GM20431 (cell line): ENCODE results near the gene TESK2.

Source experiments
- in situ Hi-C: fragments of 300-500 bp; cut with MseI, MboI; formaldehyde crosslinking; loops from one replicate; pipeline ENCODE4 v1.15.0; 2020; ENCODE audit warnings: low sequenced_read_pairs; ENCODE audit not compliant: unreplicated experiment

The TESK2 gene

DNA sequence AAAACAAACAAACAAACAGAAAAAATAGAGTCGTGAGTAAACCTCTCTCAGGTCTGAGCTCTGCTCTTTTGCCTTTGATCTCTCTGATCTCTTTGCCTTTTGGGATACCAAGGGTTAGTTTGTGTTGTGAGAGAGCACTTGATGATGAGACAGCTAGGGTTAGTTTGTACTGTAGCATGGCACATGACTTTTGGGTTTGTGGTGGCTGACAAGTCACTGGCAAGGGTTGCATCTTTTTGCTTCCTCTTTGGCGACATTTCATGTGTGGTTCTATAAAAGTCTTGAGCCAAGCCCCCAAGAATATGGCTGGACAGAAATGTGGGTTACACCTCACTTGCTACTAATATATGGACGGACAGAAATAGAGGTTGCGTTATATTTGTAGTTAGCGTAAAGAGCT is 60.5 kb downstream of the TESK2 start:
- in situ Hi-C loops = no loop called here

DNA sequence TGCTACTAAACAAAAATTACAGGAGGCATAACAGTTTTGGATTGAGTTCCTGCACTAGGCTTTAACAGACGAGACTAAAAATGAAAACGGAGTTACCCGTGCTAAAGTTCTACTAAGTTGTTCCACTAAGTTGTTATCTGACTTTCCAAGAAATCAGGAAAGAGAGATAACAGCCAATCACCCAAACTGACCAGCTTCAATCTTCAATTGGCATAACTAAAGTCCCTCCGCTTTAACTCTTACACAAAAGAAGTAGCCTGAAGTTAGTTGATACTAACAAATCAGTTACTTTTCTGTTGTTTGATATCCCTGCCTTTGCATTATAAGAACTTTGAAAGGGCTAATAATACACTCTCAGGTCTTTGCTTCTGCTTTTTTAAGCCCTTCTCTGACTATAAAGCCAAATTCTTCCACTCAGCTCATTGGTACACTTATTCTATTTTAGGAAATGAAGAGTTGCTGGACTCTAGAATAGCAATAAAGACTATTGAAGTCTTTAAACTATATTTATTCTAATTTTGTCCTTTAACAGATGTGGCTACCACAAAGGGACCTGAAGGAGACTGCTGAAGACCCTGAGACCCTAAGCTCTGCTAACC is 61.3 kb downstream of the TESK2 start:
- in situ Hi-C loops = no loop called here

DNA sequence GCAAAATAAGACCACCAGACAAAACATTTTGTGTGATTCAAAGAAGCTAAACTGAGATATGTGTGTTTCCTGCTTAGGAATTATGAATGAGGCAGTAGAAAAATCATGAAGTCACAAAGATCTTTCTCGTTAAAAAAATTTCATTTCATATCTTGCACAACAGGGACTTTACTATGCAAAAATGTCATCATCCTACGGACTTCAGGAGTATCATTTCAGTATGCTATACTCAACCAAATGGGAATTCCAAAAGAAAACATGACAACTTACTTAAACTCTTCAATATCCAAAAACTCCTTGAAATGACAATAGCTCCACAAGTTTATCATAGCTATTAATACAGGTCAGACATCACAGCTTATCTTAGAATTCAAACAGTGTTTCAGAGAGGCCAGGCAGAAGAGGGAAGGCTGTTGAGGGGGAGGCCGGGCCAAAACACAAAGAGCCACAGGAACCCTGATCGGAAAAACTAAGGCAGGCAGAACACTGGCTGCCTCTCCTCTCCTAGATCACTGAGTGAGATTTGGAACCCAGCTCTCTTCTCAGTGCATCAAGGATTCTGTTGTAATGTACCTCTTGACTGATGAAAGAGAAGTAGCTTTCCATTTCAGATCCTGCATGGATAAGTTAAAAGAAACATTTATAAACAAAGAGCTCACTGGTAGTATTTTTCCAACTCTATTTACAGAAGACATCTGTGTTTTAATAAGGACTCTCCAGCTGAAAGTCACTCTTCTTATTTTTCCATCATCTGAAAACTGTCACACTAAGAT is 66.9 kb downstream of the TESK2 start:
- in situ Hi-C loops = no loop called here

DNA sequence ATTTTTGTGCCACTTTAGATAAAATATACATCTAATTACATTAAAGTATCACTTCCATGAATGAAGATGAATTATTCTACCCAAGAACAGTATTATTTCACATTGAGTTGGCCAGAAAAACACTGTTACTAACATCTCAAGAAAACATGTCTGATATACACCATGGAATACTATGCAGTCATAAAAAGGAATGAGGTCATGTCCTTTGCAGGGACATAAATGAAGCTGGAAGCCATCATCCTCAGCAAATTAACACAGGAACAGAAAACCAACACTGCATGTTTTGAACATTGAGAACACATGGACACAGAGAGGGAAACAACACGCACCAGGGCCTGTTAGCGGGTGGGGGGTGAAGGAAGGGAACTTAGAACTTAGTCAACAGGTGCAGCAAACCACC is 69.0 kb downstream of the TESK2 start:
- in situ Hi-C loops = no loop called here

DNA sequence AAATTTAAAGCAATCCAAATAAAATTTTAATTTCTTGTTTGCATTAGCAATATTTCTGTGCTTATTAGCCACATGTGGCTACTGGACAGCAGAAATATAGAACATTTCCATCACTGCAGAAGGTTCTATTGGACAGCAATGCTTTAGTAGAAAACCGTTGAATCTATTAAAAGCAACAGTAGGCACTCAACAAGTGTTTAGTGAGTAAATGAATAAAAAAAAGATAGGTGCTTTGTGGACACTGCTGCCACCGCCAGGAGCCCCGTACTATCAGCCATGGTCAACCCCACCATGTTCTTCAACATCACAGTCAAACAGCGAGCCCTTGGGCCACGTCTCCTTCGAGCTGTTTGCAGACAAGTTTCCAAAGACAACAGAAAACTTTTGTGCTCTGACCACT is 76.2 kb downstream of the TESK2 start:
- in situ Hi-C loops = no loop called here

DNA sequence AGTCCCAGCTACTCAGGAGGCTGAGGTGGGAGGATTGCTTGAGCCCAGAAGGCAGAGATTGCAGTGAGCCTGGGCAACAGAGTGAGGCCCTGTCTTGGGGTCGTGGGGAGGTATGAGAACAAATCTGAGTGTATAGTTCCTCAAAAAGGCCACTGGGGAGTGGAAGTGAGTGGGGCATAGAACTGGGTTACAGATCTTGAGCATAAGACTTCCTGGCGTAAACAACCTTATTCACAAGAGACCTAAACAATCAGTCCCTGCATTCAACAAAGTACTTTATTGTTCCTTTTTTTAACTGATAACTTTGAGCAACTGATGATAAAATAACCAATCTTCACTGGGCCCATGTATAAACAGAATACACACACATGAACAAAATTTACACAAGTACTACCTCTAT is 78.1 kb downstream of the TESK2 start:
- in situ Hi-C loops = no loop called here

DNA sequence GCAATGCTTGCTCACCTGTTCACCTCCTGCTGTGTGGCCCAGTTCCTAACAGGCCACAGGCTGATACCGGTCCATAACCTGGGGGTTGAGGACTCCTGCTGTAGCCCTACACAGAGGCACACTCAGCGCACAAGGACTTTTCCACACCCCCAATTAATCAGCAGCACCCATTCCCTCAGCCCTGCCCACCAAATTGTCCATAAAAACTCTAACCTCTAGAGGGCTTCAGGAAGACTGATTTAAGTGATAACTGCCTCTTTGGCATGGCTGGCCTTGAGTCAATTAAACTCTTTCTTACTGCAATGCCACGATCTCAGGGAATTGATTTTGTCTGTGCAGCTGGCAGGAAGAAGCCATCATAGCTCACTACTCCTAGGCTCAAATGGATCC is 79.5 kb downstream of the TESK2 start:
- in situ Hi-C loops = no loop called here

DNA sequence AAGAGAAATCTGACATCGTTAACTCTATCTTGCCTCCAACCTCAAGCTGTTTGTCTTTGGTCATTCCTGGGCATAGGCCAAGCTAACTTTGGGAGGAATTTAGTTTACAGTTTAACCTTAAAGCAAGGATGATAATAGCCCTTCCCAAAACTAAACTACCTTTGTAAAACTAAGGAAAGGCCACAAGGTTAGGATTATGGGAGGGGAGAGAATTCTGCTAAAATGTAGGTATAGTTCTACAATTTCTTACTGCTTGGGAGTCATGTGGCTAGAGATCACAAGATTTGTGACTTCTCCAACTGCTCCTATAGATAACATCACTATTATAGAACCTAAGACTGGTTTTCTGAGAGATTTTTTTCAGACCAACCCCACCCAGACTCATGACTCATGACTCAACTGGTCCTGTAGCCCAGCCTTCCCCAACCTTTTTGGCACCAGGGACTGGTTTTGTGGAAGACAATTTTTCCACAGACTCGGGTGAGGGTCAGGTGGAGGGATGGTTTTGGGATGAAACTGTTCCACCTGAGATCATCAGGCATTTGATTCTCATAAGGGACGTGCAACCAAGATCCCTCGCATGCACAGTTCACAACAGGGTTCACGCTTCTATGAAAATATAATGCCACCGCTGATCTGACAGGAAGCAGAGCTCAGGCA is 80.0 kb downstream of the TESK2 start:
- in situ Hi-C loops = no loop called here

DNA sequence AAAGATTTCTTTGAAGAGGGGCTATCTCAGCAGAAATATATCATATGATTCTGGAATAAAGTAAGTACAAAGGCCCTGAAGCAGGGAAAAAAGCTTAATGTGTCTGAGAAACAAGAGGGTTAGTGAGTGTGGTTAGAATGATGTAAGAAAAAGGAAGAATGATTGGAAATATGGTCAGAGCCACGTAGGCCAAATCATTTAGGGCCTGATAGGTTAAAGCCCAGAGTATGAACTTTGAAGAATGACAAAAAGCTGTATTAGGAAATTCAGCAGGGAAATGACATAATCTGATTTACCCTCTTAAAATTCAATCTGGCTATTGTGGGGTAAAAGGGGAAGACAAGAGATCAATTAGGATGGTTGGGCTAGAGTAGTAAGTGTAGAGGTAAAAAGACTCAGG is 81.7 kb downstream of the TESK2 start:
- in situ Hi-C loops = no loop called here

DNA sequence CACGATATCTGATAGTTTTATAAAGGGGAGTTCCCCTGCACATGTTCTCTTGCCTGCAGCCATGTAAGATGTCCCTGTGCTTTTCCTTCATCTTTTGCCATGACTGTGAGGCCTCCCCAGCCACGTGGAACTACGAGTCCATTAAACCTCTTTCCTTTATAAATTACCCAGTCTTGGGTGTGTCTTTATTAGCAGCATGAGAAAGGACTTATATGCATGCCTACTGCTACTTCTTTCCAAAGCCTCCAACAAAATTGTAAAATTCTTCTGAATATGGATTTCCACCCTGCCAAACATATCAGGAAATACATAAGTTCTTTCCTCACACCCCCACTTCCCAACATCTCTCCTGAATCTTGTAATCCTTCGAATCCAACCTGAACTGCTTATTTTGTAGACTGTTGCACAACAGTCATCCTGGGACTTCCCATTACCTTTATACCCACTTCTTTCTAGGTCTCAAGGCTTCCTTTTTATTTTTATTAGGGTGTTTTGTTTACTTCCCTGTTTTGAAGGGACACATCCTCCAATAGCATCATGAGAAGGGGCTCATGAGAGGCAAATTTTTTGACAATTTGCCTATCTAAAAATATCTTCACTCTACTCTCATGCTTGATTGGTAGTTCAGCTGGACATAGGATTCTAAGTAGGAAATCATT is 83.2 kb downstream of the TESK2 start:
- in situ Hi-C loops = no loop called here

DNA sequence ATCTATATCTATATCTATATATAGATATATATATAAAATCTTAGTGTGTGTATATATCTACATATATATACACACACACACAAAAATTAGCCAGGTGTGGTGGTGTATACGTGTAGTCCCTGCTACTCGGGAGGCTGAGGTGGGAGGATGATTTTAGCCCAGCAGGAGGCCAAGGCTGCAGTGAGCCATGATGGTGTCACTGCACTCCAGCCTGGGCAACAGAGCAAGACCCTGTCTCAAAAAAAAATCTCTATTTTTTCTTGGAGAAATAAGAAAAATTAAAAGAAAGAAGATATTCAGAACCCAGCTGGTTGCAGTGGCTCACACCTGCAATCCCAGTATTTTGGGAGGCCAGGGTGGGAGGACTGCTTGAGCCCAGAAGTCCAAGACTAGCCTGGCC is 85.3 kb downstream of the TESK2 start:
- in situ Hi-C loops = no loop called here

DNA sequence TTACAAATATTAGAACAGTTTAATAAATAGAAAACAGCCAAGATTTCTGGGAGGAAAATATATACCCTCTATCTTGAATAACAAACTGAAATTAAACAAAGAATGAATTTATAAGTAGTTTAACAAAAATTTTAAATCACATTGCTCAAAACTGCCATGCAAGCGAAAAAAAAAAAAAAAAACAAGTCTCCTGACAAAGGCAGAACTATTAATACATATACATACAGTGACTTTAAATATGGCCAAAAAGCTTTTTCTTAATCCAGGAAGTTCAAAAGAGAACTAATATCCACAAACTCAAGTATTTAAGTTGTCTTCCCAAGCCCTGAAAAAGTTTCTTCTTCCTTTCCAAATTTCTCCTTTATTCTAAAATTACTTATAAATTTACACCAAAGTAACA is 87.2 kb downstream of the TESK2 start:
- in situ Hi-C loops = no loop called here

DNA sequence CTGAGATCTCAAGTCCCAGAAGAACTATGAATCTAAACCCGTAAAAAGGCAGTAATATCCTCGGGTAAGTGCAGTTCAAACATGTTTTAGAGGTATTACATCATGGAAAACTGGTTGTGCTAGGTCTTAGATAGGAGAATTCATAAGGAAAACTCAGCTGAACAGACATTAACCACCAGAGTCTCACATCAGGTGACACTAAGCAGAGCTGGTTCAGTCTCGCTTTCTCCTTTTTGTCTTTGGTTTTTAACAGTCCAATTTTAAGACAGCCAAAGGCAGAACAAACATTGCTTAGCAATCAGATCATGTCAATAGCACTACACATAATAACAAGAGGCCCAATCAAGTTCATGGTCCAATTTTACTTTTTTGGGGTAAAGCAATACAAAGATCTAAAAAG is 87.7 kb downstream of the TESK2 start:
- in situ Hi-C loops = no loop called here

DNA sequence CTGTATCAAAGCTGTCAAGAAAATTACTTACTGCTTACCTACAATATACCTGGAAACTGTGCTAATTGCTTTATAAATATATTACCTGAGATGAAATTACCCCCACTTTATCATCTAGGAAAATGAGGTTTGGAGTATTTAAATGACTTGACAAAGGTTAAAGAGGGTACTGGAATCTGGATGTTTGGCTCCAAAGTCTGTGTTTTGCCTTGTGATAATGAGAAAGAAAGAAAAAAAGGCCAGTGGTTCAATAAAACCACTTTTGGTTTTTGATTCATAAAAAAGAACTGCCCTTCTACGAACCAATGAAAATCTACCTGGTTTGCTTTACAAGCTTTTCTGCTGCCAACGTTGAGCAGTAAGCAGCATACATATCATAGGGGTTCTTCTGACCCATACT is 89.4 kb downstream of the TESK2 start:
- in situ Hi-C loops = no loop called here

DNA sequence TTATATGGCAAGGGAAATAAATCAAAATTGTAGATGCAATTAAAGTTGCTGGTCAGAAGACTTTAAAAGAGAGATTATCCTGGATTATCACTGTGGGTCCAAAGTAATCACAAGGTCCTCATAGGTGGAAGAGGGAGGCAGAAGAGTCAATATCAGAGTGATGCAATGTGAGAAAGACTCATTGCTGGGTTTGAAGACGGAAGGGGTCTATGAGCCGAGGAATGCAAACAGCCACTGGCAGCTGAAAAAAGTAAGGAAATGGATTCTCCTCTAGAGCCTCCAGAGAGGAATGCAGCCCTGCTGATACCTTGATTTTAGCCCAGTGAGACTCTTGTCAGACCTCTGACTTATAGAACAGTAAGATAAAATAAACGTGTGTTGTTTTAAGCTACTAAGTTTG is 90.9 kb downstream of the TESK2 start:
- in situ Hi-C loops = no loop called here

DNA sequence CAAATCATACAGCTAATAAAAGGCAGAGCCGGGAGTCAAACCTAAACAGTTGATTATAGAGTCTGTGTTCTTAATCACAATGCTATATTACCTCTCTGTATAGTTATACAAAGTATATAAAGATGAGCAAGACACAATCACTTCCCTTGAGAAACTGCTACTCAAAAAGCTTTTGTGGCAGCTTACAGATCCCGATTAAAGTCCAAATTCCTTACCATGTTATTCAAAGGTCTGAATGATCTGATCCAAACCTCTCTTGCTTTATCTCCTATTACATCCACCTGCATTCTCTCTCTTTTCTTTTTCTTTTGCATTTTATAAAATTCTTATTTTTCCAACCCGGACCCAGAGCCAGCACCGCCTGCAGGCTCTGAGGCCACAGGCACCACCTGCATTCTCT is 93.7 kb downstream of the TESK2 start:
- in situ Hi-C loops = no loop called here

DNA sequence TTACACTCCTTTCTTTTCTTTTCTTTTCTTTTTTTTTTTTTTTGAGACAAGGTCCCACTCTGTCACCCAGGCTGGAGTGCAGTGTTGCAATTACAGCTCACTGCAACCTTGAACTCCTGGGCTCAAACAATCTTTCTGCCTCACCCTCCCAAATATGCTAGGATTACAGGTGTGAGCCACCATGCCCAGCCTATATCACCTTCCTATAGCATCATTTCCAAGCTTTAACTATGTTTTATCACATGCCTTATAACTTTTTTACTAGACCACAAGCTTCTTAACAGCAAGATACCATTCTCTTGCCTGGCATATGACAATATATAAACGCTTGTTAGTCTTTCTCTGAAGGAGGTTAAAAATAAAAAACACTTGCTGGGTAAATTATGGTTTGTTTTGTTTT is 95.4 kb downstream of the TESK2 start:
- in situ Hi-C loops = no loop called here

DNA sequence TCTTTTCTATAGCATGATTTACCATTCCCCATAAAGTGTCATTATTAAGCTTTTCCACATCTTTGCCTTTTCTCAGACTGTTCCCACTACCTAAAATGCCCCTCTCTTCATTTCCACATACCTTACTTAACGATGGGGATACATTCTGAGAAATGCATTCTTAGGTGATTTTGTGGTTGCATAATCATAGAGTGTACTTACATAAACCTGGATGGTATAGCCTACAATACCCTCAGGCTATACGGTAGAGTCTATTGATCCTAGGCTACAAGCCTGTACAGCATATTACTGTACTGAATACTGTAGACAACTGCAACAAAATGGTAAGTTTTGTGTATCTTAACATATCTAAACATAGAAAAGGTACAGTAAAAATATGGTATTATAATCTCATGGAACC is 95.9 kb downstream of the TESK2 start:
- in situ Hi-C loops = no loop called here

DNA sequence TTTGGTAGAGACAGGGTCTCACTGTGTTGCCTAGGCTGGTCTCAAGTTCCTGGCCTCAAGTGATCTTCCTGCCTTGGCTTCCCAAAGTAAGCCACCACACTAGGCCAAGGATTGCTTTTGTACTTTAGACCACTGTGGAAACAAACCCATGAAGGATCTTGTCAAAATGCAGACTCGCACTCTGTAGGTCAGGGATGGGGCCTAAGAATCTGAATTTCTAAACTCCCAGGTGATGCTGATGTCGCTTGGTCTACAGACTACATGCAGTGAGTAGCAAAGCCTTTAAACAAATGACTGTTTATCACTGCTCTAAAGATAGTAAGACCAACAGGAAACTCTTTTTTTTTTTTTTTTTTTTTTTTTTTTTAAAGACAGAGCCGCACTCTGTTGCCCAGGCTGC is 96.6 kb downstream of the TESK2 start:
- in situ Hi-C loops = no loop called here

DNA sequence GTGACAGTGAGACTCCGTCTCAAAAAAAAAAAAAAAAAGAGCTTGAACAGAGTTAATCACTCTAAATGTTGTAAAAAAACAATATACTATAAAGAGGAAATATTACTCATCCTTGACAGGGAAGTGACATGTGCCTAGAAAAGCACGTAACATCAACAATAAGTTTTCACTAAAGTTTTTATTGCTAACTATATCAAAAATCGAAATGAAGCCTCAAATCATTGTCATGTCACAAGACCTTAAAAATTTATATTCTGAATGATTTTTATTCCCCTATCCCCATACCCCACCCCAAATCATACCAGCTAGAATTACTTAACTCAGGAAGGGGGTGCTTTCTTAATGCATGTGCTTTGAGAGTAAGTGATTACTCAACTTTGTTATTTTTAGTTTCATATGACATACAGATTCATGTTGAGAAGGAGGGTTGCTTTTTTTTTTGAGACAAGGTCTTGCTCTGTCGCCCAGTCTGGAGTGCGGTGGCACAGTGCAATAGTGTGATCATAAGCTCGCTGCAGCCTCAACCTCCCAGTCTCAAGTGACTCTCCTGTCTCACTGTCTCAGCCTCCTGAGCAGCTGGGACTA is 97.2 kb downstream of the TESK2 start:
- in situ Hi-C loops = no loop called here

DNA sequence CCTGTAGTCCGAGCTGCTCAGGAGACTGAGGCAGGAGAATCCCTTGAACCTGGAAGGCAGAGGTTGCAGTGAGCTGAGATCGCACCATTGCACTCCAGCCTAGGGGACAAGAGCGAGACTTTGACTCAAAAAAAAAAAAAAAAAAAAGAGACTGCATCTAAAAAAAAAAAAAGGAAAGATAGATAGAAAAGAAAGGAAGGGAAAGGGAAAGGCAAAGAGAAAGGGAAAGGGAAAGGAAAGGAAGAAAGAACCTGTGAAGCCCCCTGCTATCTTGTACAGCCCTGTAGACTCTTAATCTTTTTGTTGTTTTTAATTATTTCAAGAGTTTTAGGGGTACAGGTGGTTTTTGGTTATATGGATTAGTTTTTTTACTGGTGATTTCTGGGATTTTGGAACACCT is 104.7 kb downstream of the TESK2 start:
- in situ Hi-C loops = no loop called here
